GM23248 (cell line): ENCODE measurements around the gene PTH2. TPM values are rescaled to one million over a fixed set of nuclear protein-coding genes. Genes with fewer than 3 reads are reported as not detected.

Experiments
- DNase-seq: peaks from one replicate; pipeline ENCODE4 v3.0.0-alpha.2; 2015
- H2AFZ ChIP-seq: fragments of 200-600 bp; sonication (generic); 2 replicates; pipeline ENCODE4 v1.6.1; 2016; ENCODE audit warnings: antibody characterized with exemption
- H3F3A ChIP-seq: fragments of 200-600 bp; sonication (generic); 2 replicates; pipeline ENCODE4 v1.6.1; 2016; ENCODE audit warnings: mild to moderate bottlenecking, antibody characterized with exemption, mixed run types; ENCODE audit not compliant: insufficient read depth
- H3K27ac ChIP-seq: fragments of 200-600 bp; sonication (generic); 2 replicates; pipeline ENCODE4 v1.5.1; 2016; ENCODE audit warnings: mild to moderate bottlenecking
- H3K27me3 ChIP-seq: fragments of 200-600 bp; sonication (generic); replicated peaks from 2 replicates; pipeline ENCODE4 v1.6.1; 2016; ENCODE audit warnings: mild to moderate bottlenecking; ENCODE audit not compliant: insufficient read depth
- H3K36me3 ChIP-seq: fragments of 200-600 bp; sonication (generic); 2 replicates; pipeline ENCODE4 v1.6.1; 2016; ENCODE audit warnings: low read depth, mild to moderate bottlenecking
- H3K4me1 ChIP-seq: fragments of 200-600 bp; sonication (generic); 2 replicates; pipeline ENCODE4 v1.6.1; 2016; ENCODE audit warnings: mild to moderate bottlenecking; ENCODE audit not compliant: insufficient read depth
- H3K4me2 ChIP-seq: fragments of 200-600 bp; sonication (generic); one replicate; pipeline ENCODE4 v1.6.1; 2016; ENCODE audit warnings: mild to moderate bottlenecking; ENCODE audit not compliant: unreplicated experiment
- H3K4me3 ChIP-seq: fragments of 200-600 bp; sonication (generic); 2 replicates; pipeline ENCODE4 v1.5.1; 2016; ENCODE audit warnings: mild to moderate bottlenecking
- H3K79me2 ChIP-seq: fragments of 200-600 bp; sonication (generic); 2 replicates; pipeline ENCODE4 v1.6.1; 2016; ENCODE audit warnings: mild to moderate bottlenecking; ENCODE audit not compliant: insufficient read depth
- H3K9ac ChIP-seq: fragments of 200-600 bp; sonication (generic); 2 replicates; pipeline ENCODE4 v1.6.1; 2016; ENCODE audit warnings: mild to moderate bottlenecking
- H3K9me2 ChIP-seq: fragments of 200-600 bp; sonication (generic); 2 replicates; pipeline ENCODE4 v1.6.1; 2016; ENCODE audit warnings: mixed run types, mild to moderate bottlenecking, moderate library complexity; ENCODE audit not compliant: insufficient read depth
- H3K9me3 ChIP-seq: fragments of 200-600 bp; sonication (generic); one replicate; pipeline ENCODE4 v1.6.1; 2017; ENCODE audit warnings: low read depth
- H4K20me1 ChIP-seq: fragments of 200-600 bp; sonication (generic); 2 replicates; pipeline ENCODE4 v1.6.0; 2016; ENCODE audit not compliant: insufficient read depth
- EZH2 ChIP-seq: fragments of 200-600 bp; sonication (generic); IDR thresholded peaks from 2 replicates; pipeline ENCODE4 v1.6.1; 2018; ENCODE audit warnings: antibody characterized with exemption, mild to moderate bottlenecking; ENCODE audit not compliant: insufficient read depth, poor library complexity, severe bottlenecking
- EZH2phosphoT487 ChIP-seq: fragments of 200-600 bp; sonication (generic); IDR thresholded peaks from 2 replicates; pipeline ENCODE4 v1.6.1; 2018; ENCODE audit warnings: antibody characterized with exemption, moderate library complexity, mild to moderate bottlenecking, low read depth; ENCODE audit not compliant: insufficient read depth
- WGBS, 2 experiments: methylation state at CpG; one replicate each; pipeline ENCODE4 v1.1.6; 2015 to 2017; ENCODE audit warnings: low lambda C conversion rate in 2 of 2, low coverage in 1 of 2; ENCODE audit errors: missing lambda C conversion rate in 2 of 2; 5-methylcytosine and 5-hydroxymethylcytosine counted together
- in situ Hi-C: fragments of 300-500 bp; cut with MboI; formaldehyde crosslinking; loops from 2 replicates; pipeline ENCODE4 v1.15.0; 2020
- polyA plus RNA-seq: library from polyadenylated mRNA; unstranded; fragments of >200 nt; fragmentation: Nextera tagmentation; extraction: Ambion mirVana; gene quantifications from 2 replicates; pipeline ENCODE4 v1.2.1, GENCODE V29; 2016
- total RNA-seq: library from RNA; depleted of rRNA; stranded (reverse); fragments of >200 nt; shearing (Covaris generic); gene quantifications from 2 replicates; pipeline ENCODE4 v1.2.3, GENCODE V29; 2014

Gene PTH2
- total and polyA plus RNA-seq, 2 experiments from 2014 or later, result not detected

GRCh38 chr19:49383599-49383998, 39.6 kb downstream of the PTH2 start:
- Histone ChIP-seq H3K4me1 (no peaks in the 10 kb centered on the region), H3K9me2 (no peaks in the 10 kb centered on the region), H3F3A (no peaks in the 10 kb centered on the region), H3K79me2 (no peaks in the 10 kb centered on the region), H3K4me2 (no peak overlapping the region), H3K4me3 (no peak overlapping the region), H3K36me3 (no peaks in the 10 kb centered on the region), H3K27ac (no peak overlapping the region), H2AFZ (no peak overlapping the region), H4K20me1 (no peaks in the 10 kb centered on the region), H3K9me3 (no peaks in the 10 kb centered on the region), H3K27me3 (no peaks in the 10 kb centered on the region; the same call in 1 of the 2 replicates), H3K9ac (no peak overlapping the region)
- DNase-seq, result no peak
- in situ Hi-C loops, result no loop called here
- 43 to 46% methylated on average over 1 of the region's 1 CpG for WGBS, 2 experiments
- TF ChIP-seq EZH2, result no peak
- no peak for TF ChIP-seq EZH2phosphoT487

- Histone ChIP-seq H3F3A (no peaks in the 10 kb centered on the region), H3K36me3 (no peaks in the 10 kb centered on the region), H3K9me2 (no peaks in the 10 kb centered on the region), H4K20me1 (no peaks in the 10 kb centered on the region), H3K79me2 (no peaks in the 10 kb centered on the region), H3K9ac (no peak overlapping the region), H3K4me1 (no peaks in the 10 kb centered on the region), H3K27ac (no peak overlapping the region), H3K4me3 (no peak overlapping the region), H2AFZ (no peak overlapping the region), H3K9me3 (no peaks in the 10 kb centered on the region), H3K27me3 (no peaks in the 10 kb centered on the region; the same call in 1 of the 2 replicates), H3K4me2 (no peak overlapping the region)
- DNase-seq, result no peak
- in situ Hi-C loops, result no loop called here
- TF ChIP-seq EZH2 (no peak), EZH2phosphoT487 (no peak)
- WGBS, 2 experiments, result 55 to 62% methylated on average over 5 of the region's 5 CpGs
Measured at GRCh38 chr19:49382639-49383038, 40.6 kb downstream of the PTH2 start.

GRCh38 chr19:49380391-49380790, 42.9 kb downstream of the PTH2 start:
- H3K27ac ChIP-seq, result no peak overlapping the region
- no peak overlapping the region for H3K9ac ChIP-seq
- H3F3A ChIP-seq, result no peaks in the 10 kb centered on the region
- H3K9me3 ChIP-seq, result no peaks in the 10 kb centered on the region
- H4K20me1 ChIP-seq, result no peaks in the 10 kb centered on the region
- H3K4me1 ChIP-seq, result no peaks in the 10 kb centered on the region
- in situ Hi-C loops, result no loop called here
- no peak for DNase-seq
- no peak overlapping the region for H2AFZ ChIP-seq
- TF ChIP-seq EZH2phosphoT487, result no peak
- TF ChIP-seq EZH2, result no peak
- no peaks in the 10 kb centered on the region for H3K36me3 ChIP-seq
- no peak overlapping the region for H3K4me2 ChIP-seq
- no peaks in the 10 kb centered on the region; the same call in 1 of the 2 replicates for H3K27me3 ChIP-seq
- 63 to 72% methylated on average over 3 of the region's 3 CpGs for WGBS, 2 experiments
- no peak overlapping the region for H3K4me3 ChIP-seq
- H3K9me2 ChIP-seq, result no peaks in the 10 kb centered on the region
- H3K79me2 ChIP-seq, result no peaks in the 10 kb centered on the region

GRCh38 chr19:49378512-49378911, 44.7 kb downstream of the PTH2 start:
- H3K9ac ChIP-seq, result no peak overlapping the region
- H3K79me2 ChIP-seq, result no peaks in the 10 kb centered on the region
- in situ Hi-C loops, result no loop called here
- no peak overlapping the region; the same call in 1 of the 2 replicates for H2AFZ ChIP-seq
- H3K9me3 ChIP-seq, result no peaks in the 10 kb centered on the region
- no peaks in the 10 kb centered on the region for H4K20me1 ChIP-seq
- H3K4me2 ChIP-seq, result no peak overlapping the region
- H3F3A ChIP-seq, result no peaks in the 10 kb centered on the region
- H3K36me3 ChIP-seq, result no peaks in the 10 kb centered on the region
- H3K4me3 ChIP-seq, result no peak overlapping the region
- DNase-seq, result no peak
- H3K4me1 ChIP-seq, result no peaks in the 10 kb centered on the region
- H3K9me2 ChIP-seq, result no peaks in the 10 kb centered on the region
- H3K27ac ChIP-seq, result no peak overlapping the region
- no peaks in the 10 kb centered on the region; the same call in none of the 2 replicates for H3K27me3 ChIP-seq
- 62 to 68% methylated on average over 3 of the region's 3 CpGs for WGBS, 2 experiments
- TF ChIP-seq EZH2phosphoT487 (no peak), EZH2 (no peak)
